ENCODE results near the gene CD58. TPM values are rescaled to one million over a fixed set of nuclear protein-coding genes. Genes with fewer than 3 reads are reported as not detected.
A peak's percentile ranks its signal among the peaks of the same experiment; 100 is the strongest.

The CD58 gene
- total and polyA plus RNA-seq, 9 of the 15 experiments (the other 6 are each of a cell fraction or from before 2014, with no cell fraction given) = 18.1 to 113 (median 37.4) TPM

GRCh38 chr1:116556289-116557006 is 14.4 kb downstream of the CD58 start (continued):
- TF ChIP-seq ZBTB33 (CRISPR knock-in tag; IDR thresholded peaks at IDR 0.05) = no peak
- TF ChIP-seq HDAC2 (IDR thresholded peaks at IDR 0.05) = peak; percentile 62
- no peak for TF ChIP-seq RUNX1 (IDR thresholded peaks at IDR 0.05; ENCODE audit: low read depth)
- TF ChIP-seq FOXP1 (CRISPR knock-in tag; IDR thresholded peaks at IDR 0.05) = no peak
- TF ChIP-seq NBN (IDR thresholded peaks at IDR 0.05; ENCODE audit: low read depth) = 0 out of 2 replicates have a peak, but pooled peaks have one; percentile 25
- no peak for TF ChIP-seq ZNF384 (IDR thresholded peaks at IDR 0.05; ENCODE audit: low read depth, low read length)
- TF ChIP-seq CBX5 (IDR thresholded peaks at IDR 0.05; ENCODE audit: borderline replicate concordance, low read depth) = no peak
- TF ChIP-seq RB1 (IDR thresholded peaks at IDR 0.05; ENCODE audit: low read depth) = no peak
- no peak for TF ChIP-seq ZNF551 (CRISPR knock-in tag; IDR thresholded peaks at IDR 0.05)
- no peak; the same call in 1 of the 2 replicates for TF ChIP-seq RFX1 (IDR thresholded peaks at IDR 0.05)
- TF ChIP-seq PHF8 (IDR thresholded peaks at IDR 0.05; ENCODE audit: borderline replicate concordance, low read length) = no peak
- TF ChIP-seq FUS (optimal IDR thresholded peaks at IDR 0.05; ENCODE audit: low read depth, low read length) = no peak
- no peak for TF ChIP-seq ILK (tag; IDR thresholded peaks at IDR 0.05; ENCODE audit: borderline replicate concordance, low read depth)
- no peak for TF ChIP-seq ELF1 (tag; IDR thresholded peaks at IDR 0.05)
- no peak for TF ChIP-seq ZNF561 (CRISPR knock-in tag; conservative IDR thresholded peaks at IDR 0.05)
- peak; percentile 81 for TF ChIP-seq JUND (IDR thresholded peaks at IDR 0.05; ENCODE audit: borderline replicate concordance, low read depth, low read length)
- peak; percentile 79; the same call in 2 of the 3 replicates for TF ChIP-seq JUND (tag; IDR thresholded peaks at IDR 0.05; ENCODE audit: borderline replicate concordance, low read depth, low read length)
- TF ChIP-seq ZNF12 (CRISPR knock-in tag; IDR thresholded peaks at IDR 0.05) = no peak
- TF ChIP-seq PREB (CRISPR knock-in tag; IDR thresholded peaks at IDR 0.05) = no peak
- TF ChIP-seq PPARD (CRISPR knock-in tag; IDR thresholded peaks at IDR 0.05) = no peak
- TF ChIP-seq XRCC5 (IDR thresholded peaks at IDR 0.05; ENCODE audit: low read depth, low read length) = no peak
- TF ChIP-seq ATF1 (CRISPR knock-in tag; IDR thresholded peaks at IDR 0.05) = no peak
- TF ChIP-seq ATF1 (tag; IDR thresholded peaks at IDR 0.05) = peak; percentile 23; the same call in 1 of the 2 replicates
- no peak for TF ChIP-seq ZNF431 (CRISPR knock-in tag; IDR thresholded peaks at IDR 0.05)
- no peak for TF ChIP-seq FIP1L1 (IDR thresholded peaks at IDR 0.05; ENCODE audit: low read depth, low read length, poor library complexity, severe bottlenecking)
- TF ChIP-seq ETS2 (tag; IDR thresholded peaks at IDR 0.05; ENCODE audit: borderline replicate concordance, poor library complexity, severe bottlenecking) = no peak
- no peak for TF ChIP-seq NFATC3 (IDR thresholded peaks at IDR 0.05)
- no peak for TF ChIP-seq ZNF212 (CRISPR knock-in tag; IDR thresholded peaks at IDR 0.05)
- TF ChIP-seq ESRRA (IDR thresholded peaks at IDR 0.05; ENCODE audit: borderline replicate concordance, low read depth) = no peak
